ENCODE data around the gene ZNF576.

DNA sequence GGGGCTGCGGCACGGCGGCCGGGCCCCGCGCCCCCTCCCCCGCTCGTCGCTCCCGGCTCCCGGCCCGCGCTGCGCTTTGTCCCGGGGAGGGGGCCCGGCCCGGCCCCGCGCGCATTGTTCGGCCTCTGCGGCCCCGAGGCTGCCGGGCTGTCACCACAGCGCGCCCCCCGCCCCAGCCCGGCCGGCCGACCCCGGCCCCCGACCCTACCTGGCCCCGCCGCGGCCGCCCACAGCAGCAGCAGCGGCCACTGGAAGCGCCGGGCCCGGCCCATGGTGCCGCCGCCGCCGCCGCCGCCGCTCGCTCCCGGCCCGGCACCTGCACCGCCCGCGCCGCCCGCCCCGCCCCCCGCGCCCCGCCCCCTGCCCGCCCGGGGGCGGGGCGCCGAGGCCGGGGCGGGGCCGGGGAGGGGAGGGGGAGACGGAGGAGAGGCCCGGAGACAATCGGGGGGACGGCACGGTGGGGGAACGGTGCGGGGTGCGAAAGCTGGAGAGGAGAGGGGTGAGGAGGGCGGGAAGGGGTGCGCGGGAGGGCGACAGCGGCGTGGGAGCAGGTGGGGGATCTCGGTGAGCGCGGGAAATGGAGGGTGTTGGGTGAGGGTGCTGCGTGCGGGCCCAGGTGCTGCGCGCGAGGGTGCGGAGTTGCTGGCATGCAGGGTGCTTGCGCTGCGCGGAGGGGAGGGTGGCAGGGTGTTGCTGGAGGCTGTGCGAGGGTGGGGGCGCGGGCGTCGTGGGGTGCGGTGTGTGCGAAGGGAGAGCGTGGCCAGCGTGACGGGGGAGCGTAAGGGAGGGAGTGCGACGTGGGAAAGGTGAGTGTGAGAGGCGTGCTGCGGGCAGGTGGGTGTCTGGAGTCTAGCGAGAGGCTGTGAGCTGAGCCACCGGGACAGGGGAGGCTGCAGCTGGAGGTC, 43.4 kb downstream of the ZNF576 start, which contains the start of gene CADM4:
- TF ChIP-seq CTCF (IDR thresholded peaks at IDR 0.05) (no peak), POLR2A (IDR thresholded peaks at IDR 0.05) (no peak)

Data from esophagus squamous epithelium (tissue), 4 donors.